GM23338 (cell line): ENCODE data around the gene ATRIP. TPM values are rescaled to one million over a fixed set of nuclear protein-coding genes. Genes with fewer than 3 reads are reported as not detected.

ENCODE experiments used
- ATAC-seq: fragments of 200-7000 bp; cut with Tn5 transposase; 3 replicates; pipeline ENCODE4 v1.9.1; 2020
- DNase-seq: peaks from one replicate; pipeline ENCODE4 v3.0.0-alpha.2; 2015; ENCODE audit warnings: low spot score
- H2AFZ ChIP-seq: fragments of 200-600 bp; sonication (generic); 2 replicates; pipeline ENCODE4 v1.8.0; 2016; ENCODE audit warnings: antibody characterized with exemption, mild to moderate bottlenecking, moderate library complexity
- H3F3A ChIP-seq: fragments of 200-600 bp; sonication (generic); replicated peaks from 2 replicates; pipeline ENCODE4 v1.8.0; 2017; ENCODE audit warnings: antibody characterized with exemption, mixed run types, low read depth
- H3K27ac ChIP-seq: fragments of 200-600 bp; sonication (generic); 2 replicates; pipeline ENCODE4 v1.6.1; 2016; ENCODE audit warnings: low read depth
- H3K27me3 ChIP-seq: fragments of 200-600 bp; sonication (generic); 2 replicates; pipeline ENCODE4 v1.8.0; 2016; ENCODE audit warnings: mild to moderate bottlenecking, mixed run types, moderate library complexity; ENCODE audit not compliant: insufficient read depth
- H3K36me3 ChIP-seq: fragments of 200-600 bp; sonication (generic); 2 replicates; pipeline ENCODE4 v1.8.0; 2016; ENCODE audit warnings: mild to moderate bottlenecking; ENCODE audit not compliant: insufficient read depth
- H3K4me1 ChIP-seq: fragments of 200-600 bp; sonication (generic); 2 replicates; pipeline ENCODE4 v1.8.0; 2016; ENCODE audit warnings: mild to moderate bottlenecking, moderate library complexity; ENCODE audit not compliant: insufficient read depth
- H3K4me2 ChIP-seq: fragments of 200-600 bp; sonication (generic); 2 replicates; pipeline ENCODE4 v1.7.1; 2017; ENCODE audit warnings: mixed run types
- H3K4me3 ChIP-seq: fragments of 200-600 bp; sonication (generic); 2 replicates; pipeline ENCODE4 v1.6.1; 2016; ENCODE audit warnings: mixed run types
- H3K79me2 ChIP-seq: fragments of 200-600 bp; sonication (generic); replicated peaks from 2 replicates; pipeline ENCODE4 v1.8.0; 2017; ENCODE audit warnings: mild to moderate bottlenecking; ENCODE audit not compliant: insufficient read depth
- H3K9me2 ChIP-seq: fragments of 200-600 bp; sonication (generic); 2 replicates; pipeline ENCODE4 v1.8.0; 2017; ENCODE audit not compliant: insufficient read depth
- H4K20me1 ChIP-seq: fragments of 200-600 bp; sonication (generic); replicated peaks from 2 replicates; pipeline ENCODE4 v1.8.0; 2017; ENCODE audit warnings: mild to moderate bottlenecking; ENCODE audit not compliant: insufficient read depth
- H3K27ac Mint-ChIP-seq: 2 replicates; pipeline ENCODE4 v1.8.0; 2020; ENCODE audit warnings: inconsistent platforms, mild to moderate bottlenecking, moderate library complexity, mixed read lengths
- H3K27me3 Mint-ChIP-seq: 3 replicates; pipeline ENCODE4 v1.8.0; 2022; ENCODE audit warnings: low read depth, mild to moderate bottlenecking, moderate library complexity, mixed read lengths, inconsistent platforms; ENCODE audit not compliant: insufficient read depth, poor library complexity
- H3K36me3 Mint-ChIP-seq: 3 replicates; pipeline ENCODE4 v1.8.0; 2021; ENCODE audit warnings: low read depth, mild to moderate bottlenecking, inconsistent platforms, moderate library complexity, mixed read lengths
- H3K4me1 Mint-ChIP-seq: 3 replicates; pipeline ENCODE4 v1.8.0; 2020; ENCODE audit warnings: mild to moderate bottlenecking, inconsistent platforms, mixed read lengths
- H3K4me3 Mint-ChIP-seq: 3 replicates; pipeline ENCODE4 v1.8.0; 2021; ENCODE audit warnings: moderate library complexity, mild to moderate bottlenecking, inconsistent platforms, mixed read lengths
- H3K9me3 Mint-ChIP-seq: 3 replicates; pipeline ENCODE4 v1.8.0; 2020; ENCODE audit warnings: moderate library complexity, mild to moderate bottlenecking, inconsistent platforms, mixed read lengths
- CTCF ChIP-seq, 2 experiments: fragments of 200-600 bp in 1 of 2; sonication (generic) in 1 of 2; conservative IDR thresholded peaks; 2 replicates each; pipeline versions ENCODE4 v1.5.1 to v1.6.1; 2016 to 2017; ENCODE audit warnings: antibody characterized with exemption in 2 of 2, low read depth in 2 of 2, mild to moderate bottlenecking in 2 of 2, moderate library complexity in 1 of 2
- EZH2 ChIP-seq: fragments of 200-600 bp; sonication (generic); IDR thresholded peaks from one replicate; pipeline ENCODE4 v1.8.0; 2017; ENCODE audit warnings: antibody characterized with exemption, mild to moderate bottlenecking, low read depth; ENCODE audit not compliant: unreplicated experiment
- EZH2phosphoT487 ChIP-seq: fragments of 200-600 bp; sonication (generic); IDR thresholded peaks from one replicate; pipeline ENCODE4 v1.8.1; 2018; ENCODE audit warnings: antibody characterized with exemption; ENCODE audit not compliant: unreplicated experiment
- JUNB ChIP-seq: IDR thresholded peaks from one replicate; pipeline ENCODE4 v1.6.1; 2016; ENCODE audit warnings: antibody characterized with exemption; ENCODE audit not compliant: unreplicated experiment
- NANOG ChIP-seq: IDR thresholded peaks from 2 replicates; pipeline ENCODE4 v1.6.1; 2016; ENCODE audit warnings: antibody characterized with exemption, borderline replicate concordance
- ZNF114 ChIP-seq: fragments of 250-450 bp; sonication (Bioruptor Pico); IDR thresholded peaks from 2 replicates; pipeline ENCODE4 v1.5.0; 2020; ENCODE audit warnings: mild to moderate bottlenecking, moderate library complexity
- ZNF331 ChIP-seq: fragments of 250-450 bp; sonication (Bioruptor Pico); IDR thresholded peaks from 2 replicates; pipeline ENCODE4 v1.5.0; 2020; ENCODE audit warnings: low read depth, mild to moderate bottlenecking, moderate library complexity
- polyA plus RNA-seq: library from polyadenylated mRNA; unstranded; fragments of >200 nt; fragmentation: Nextera tagmentation; extraction: Ambion mirVana; gene quantifications from 2 replicates; pipeline ENCODE4 v1.2.1, GENCODE V29; 2016
- total RNA-seq: library from RNA; depleted of rRNA; stranded (reverse); fragments of >200 nt; shearing (Covaris generic); gene quantifications from 2 replicates; pipeline ENCODE4 v1.2.3, GENCODE V29; 2014
- TF ChIP-seq, protein P1 (sequence below): IDR thresholded peaks from one replicate; pipeline ENCODE4 v1.6.1; 2018; ENCODE audit warnings: antibody characterized with exemption; ENCODE audit not compliant: unreplicated experiment

Gene ATRIP
- total and polyA plus RNA-seq, 2 experiments from 2014 or later: 5.8 to 17.3 TPM

- no peak overlapping the region for H3K4me3 Mint-ChIP-seq
- H3K27me3 Mint-ChIP-seq: peaks cover 10% of the 10 kb centered on the region
- no peaks in the 10 kb centered on the region for H3K9me3 Mint-ChIP-seq
- H3K36me3 Mint-ChIP-seq: peaks cover 79% of the 10 kb centered on the region
- TF ChIP-seq CTCF (conservative IDR thresholded peaks at IDR 0.05; ENCODE audit: low read depth in 2 of 2): no peak
- TF ChIP-seq, protein P1, sequence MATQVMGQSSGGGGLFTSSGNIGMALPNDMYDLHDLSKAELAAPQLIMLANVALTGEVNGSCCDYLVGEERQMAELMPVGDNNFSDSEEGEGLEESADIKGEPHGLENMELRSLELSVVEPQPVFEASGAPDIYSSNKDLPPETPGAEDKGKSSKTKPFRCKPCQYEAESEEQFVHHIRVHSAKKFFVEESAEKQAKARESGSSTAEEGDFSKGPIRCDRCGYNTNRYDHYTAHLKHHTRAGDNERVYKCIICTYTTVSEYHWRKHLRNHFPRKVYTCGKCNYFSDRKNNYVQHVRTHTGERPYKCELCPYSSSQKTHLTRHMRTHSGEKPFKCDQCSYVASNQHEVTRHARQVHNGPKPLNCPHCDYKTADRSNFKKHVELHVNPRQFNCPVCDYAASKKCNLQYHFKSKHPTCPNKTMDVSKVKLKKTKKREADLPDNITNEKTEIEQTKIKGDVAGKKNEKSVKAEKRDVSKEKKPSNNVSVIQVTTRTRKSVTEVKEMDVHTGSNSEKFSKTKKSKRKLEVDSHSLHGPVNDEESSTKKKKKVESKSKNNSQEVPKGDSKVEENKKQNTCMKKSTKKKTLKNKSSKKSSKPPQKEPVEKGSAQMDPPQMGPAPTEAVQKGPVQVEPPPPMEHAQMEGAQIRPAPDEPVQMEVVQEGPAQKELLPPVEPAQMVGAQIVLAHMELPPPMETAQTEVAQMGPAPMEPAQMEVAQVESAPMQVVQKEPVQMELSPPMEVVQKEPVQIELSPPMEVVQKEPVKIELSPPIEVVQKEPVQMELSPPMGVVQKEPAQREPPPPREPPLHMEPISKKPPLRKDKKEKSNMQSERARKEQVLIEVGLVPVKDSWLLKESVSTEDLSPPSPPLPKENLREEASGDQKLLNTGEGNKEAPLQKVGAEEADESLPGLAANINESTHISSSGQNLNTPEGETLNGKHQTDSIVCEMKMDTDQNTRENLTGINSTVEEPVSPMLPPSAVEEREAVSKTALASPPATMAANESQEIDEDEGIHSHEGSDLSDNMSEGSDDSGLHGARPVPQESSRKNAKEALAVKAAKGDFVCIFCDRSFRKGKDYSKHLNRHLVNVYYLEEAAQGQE: no peak
- no peak for TF ChIP-seq ZNF331
- TF ChIP-seq JUNB: no peak
- TF ChIP-seq ZNF114: no peak
- no peak for TF ChIP-seq EZH2phosphoT487
- no peak overlapping the region for H3K27ac Mint-ChIP-seq
- no peak for ATAC-seq
- Histone ChIP-seq H2AFZ (no peak overlapping the region), H4K20me1 (no peaks in the 10 kb centered on the region; the same call in 1 of the 2 replicates), H3K4me2 (no peak overlapping the region), H3K79me2 (no peaks in the 10 kb centered on the region), H3K4me1 (no peaks in the 10 kb centered on the region), H3K27me3 (no peaks in the 10 kb centered on the region), H3F3A (no peaks in the 10 kb centered on the region; the same call in 1 of the 2 replicates), H3K36me3 (peaks cover 13% of the 10 kb centered on the region), H3K9me2 (no peaks in the 10 kb centered on the region), H3K4me3 (no peak overlapping the region), H3K27ac (no peak overlapping the region)
- no peak for DNase-seq
- H3K4me1 Mint-ChIP-seq: peaks cover 7% of the 10 kb centered on the region
Measured at GRCh38 chr3:48403533-48404439, 42.8 kb upstream of the ATRIP start.

DNA sequence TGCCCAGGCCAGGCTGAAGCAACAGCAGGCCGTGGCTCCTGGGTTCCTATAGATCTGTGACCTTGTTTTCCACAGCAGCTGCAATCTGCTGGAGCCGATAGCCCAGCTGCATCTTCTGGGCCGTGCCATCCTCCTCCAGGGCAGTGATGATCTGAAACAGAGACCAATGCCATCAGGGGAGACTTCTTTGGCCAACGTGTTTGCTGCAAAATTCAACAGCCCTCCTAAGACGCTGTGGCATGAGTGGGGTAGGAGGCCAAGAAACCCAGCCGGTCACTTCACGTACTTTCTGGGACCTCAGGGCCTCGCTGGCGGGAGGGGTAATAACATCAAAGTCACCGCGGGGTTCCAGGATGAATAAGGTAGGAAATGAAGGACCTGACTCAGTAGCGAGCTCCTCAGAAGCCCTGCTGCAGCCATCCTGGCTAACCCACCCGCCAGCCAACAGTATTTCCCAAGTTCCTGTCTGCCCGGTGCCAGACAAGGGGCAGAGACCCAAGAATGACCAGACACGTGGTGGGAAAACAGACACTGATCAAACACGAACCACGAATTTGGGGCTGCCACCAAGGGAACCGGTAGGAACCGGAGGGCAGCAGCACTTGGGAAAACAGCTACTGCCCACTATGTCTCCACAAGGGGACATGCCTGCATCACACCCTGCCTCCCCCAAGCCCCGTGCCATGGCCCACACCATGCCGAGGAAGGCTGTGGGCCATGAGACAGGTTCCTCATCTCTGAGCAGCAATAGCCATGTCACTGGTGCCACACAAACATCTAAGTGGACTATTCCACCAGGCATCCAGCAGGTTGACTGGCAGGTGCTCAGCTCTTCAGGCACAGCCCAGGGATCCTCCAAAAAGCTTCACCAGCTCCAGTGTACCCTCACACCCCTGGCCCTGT is 41.8 kb upstream of the ATRIP start:
- Histone ChIP-seq H3K4me1 (no peaks in the 10 kb centered on the region), H4K20me1 (no peaks in the 10 kb centered on the region; the same call in 1 of the 2 replicates), H3K27me3 (no peaks in the 10 kb centered on the region), H3K9me2 (no peaks in the 10 kb centered on the region), H3K27ac (no peak overlapping the region), H2AFZ (no peak overlapping the region), H3K79me2 (no peaks in the 10 kb centered on the region), H3K4me3 (no peak overlapping the region), H3K4me2 (no peak overlapping the region), H3F3A (no peaks in the 10 kb centered on the region; the same call in 1 of the 2 replicates), H3K36me3 (peaks cover 13% of the 10 kb centered on the region)
- H3K36me3 Mint-ChIP-seq: peaks cover 88% of the 10 kb centered on the region
- DNase-seq (no peak), ATAC-seq (no peak)
- H3K4me3 Mint-ChIP-seq: no peak overlapping the region
- H3K4me1 Mint-ChIP-seq: no peaks in the 10 kb centered on the region; the same call in 1 of the 3 replicates
- H3K27ac Mint-ChIP-seq: no peak overlapping the region
- H3K27me3 Mint-ChIP-seq: peaks cover 10% of the 10 kb centered on the region
- no peaks in the 10 kb centered on the region for H3K9me3 Mint-ChIP-seq
- TF ChIP-seq, protein P1: no peak
- TF ChIP-seq CTCF (conservative IDR thresholded peaks at IDR 0.05; ENCODE audit: low read depth in 2 of 2): no peak
- TF ChIP-seq JUNB: no peak
- no peak for TF ChIP-seq EZH2phosphoT487
- no peak for TF ChIP-seq NANOG
- TF ChIP-seq EZH2: no peak
